Upper lobe of left lung (tissue), 6 donors: ENCODE measurements around the gene ACACB. TPM values are rescaled to one million over a fixed set of nuclear protein-coding genes. Genes with fewer than 3 reads are reported as not detected.

ENCODE experiments used
- ATAC-seq, 2 donors: fragments of 200-7000 bp; cut with Tn5 transposase; one replicate each; pipeline ENCODE4 v1.9.1; 2022; ENCODE audit warnings: mild to moderate bottlenecking in 2 of 2, moderate library complexity in 2 of 2; ENCODE audit not compliant: low FRiP score in 2 of 2
- DNase-seq, 2 donors: peaks; one replicate each; pipeline ENCODE4 v3.0.0-alpha.2; 2019 to 2020
- H3K27ac ChIP-seq, 4 donors: fragments of 200-600 bp; sonication (generic); one replicate each; pipeline ENCODE4 v1.5.1; 2016 to 2019
- H3K27me3 ChIP-seq, 4 donors: fragments of 200-600 bp; sonication (generic); one replicate each; pipeline ENCODE4 v1.5.1; 2017 to 2019
- H3K36me3 ChIP-seq, 4 donors: fragments of 200-600 bp; sonication (generic); one replicate each; pipeline ENCODE4 v1.5.1; 2016 to 2019
- H3K4me1 ChIP-seq, 4 donors: fragments of 200-600 bp; sonication (generic); one replicate each; pipeline ENCODE4 v1.5.1; 2018 to 2019
- H3K4me3 ChIP-seq, 4 donors: fragments of 200-600 bp; sonication (generic); one replicate each; pipeline ENCODE4 v1.5.1; 2017 to 2019; ENCODE audit warnings: mild to moderate bottlenecking in 2 of 4, moderate library complexity in 1 of 4
- H3K9me3 ChIP-seq, 4 donors: fragments of 200-600 bp; sonication (generic); one replicate each; pipeline ENCODE4 v1.5.1; 2018 to 2019
- CTCF ChIP-seq, 6 experiments: fragments of 450-650 bp in 4 of 6; fragments of 200-600 bp in 2 of 6; sonication (generic) in 2 of 6; IDR thresholded peaks; one replicate each; pipeline ENCODE4 v1.5.1; 2016 to 2019; ENCODE audit warnings: antibody characterized with exemption in 6 of 6
- EP300 ChIP-seq, 4 donors: sonication (generic); formaldehyde crosslinking; IDR thresholded peaks; one replicate each; pipeline ENCODE4 v1.5.1; 2017; ENCODE audit warnings: antibody characterized with exemption in 4 of 4, control low read depth in 2 of 4
- POLR2A ChIP-seq, 4 donors: fragments of 450-650 bp; IDR thresholded peaks; one replicate each; pipeline ENCODE4 v1.5.1; 2016 to 2017; ENCODE audit warnings: antibody characterized with exemption in 4 of 4, mild to moderate bottlenecking in 2 of 4
- POLR2AphosphoS5 ChIP-seq, 2 donors: sonication (generic); formaldehyde crosslinking; IDR thresholded peaks; one replicate each; pipeline ENCODE4 v1.5.1; 2017; ENCODE audit warnings: antibody characterized with exemption in 2 of 2
- WGBS, 2 donors: methylation state at CpG; one replicate each; pipeline ENCODE4 v1.1.5; 2017 to 2018; 5-methylcytosine and 5-hydroxymethylcytosine counted together
- total RNA-seq, 6 donors: library from RNA; depleted of rRNA in 4 of 6; stranded (reverse); fragments of >200 nt in 4 of 6; gene quantifications; one replicate each; pipeline versions ENCODE4 v1.1.0 to v1.2.1, GENCODE V29; 2016 to 2021
- donor health status: DM: no; HTN: no; CAD: no; lungs with moderate emphysema.
- donor health status: DM: no; HTN: yes; CAD: no; lungs with severe emphysema.

The ACACB gene
- total RNA-seq, 6 donors from 2014 or later = 26.3 to 202 (median 36.3) TPM

DNA sequence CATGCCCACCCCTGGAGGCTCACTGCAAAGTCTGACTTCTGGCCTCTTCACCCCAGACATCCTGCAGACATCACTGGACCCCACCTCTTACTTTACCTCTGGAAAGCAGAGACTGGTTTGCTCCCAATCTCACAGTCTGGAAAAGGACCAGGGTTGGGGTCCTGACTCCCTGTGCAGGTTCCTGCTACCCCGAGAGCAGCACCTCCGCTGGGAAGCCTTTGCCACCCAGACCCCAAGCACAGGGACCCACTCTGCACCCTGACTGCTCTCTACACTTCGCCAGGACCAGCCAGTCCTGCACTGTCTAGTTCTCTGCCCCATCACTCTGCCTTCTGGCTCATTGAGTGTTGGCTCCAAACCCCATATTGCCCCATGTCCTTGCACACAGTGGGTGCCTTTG, 176.7 kb downstream of the ACACB start:
- H3K27me3 ChIP-seq = peaks cover 0 to 11% (median 5%) of the 10 kb centered on the region in 4 donors
- 69 to 77% methylated on average over 2 to 3 of the region's 3 CpGs for WGBS, 2 donors
- no peak for DNase-seq
- peaks cover 2 to 11% (median 7%) of the 10 kb centered on the region in 4 donors for H3K4me1 ChIP-seq
- H3K27ac ChIP-seq = no peak overlapping the region
- TF ChIP-seq POLR2AphosphoS5 (IDR thresholded peaks at IDR 0.05) (no peak), CTCF (IDR thresholded peaks at IDR 0.05) (no peak), POLR2A (IDR thresholded peaks at IDR 0.05) (no peak), EP300 (IDR thresholded peaks at IDR 0.05) (no peak)
- no peak for ATAC-seq
- H3K36me3 ChIP-seq = no peaks in the 10 kb centered on the region
- H3K4me3 ChIP-seq = no peak overlapping the region
- no peaks in the 10 kb centered on the region for H3K9me3 ChIP-seq

DNA sequence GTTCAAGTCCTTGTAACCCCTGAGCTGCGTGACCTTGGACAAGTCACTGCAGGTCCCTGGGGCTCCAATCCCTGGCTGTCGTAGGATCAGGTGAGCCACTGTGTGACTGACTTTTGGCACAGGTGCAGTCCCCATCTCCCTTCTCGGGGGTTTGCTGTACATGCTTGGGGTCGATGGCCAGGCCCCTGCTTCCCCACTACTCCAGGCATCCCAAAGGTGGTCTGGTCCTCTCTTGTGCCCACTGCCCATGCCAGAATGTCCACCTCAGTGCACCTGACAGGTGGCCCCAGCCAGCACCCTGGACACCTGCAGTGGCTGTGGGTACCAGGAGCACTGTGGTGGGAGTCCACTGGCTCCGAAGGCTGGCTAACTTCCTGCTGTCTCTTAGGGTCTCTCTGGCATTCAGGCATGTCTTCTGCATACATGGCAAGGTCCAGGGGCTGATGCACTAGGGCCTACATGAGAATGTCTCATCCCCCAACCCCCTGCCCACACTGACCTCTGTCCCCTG, 178.0 kb downstream of the ACACB start:
- no peak overlapping the region for H3K4me3 ChIP-seq
- ATAC-seq (no peak), DNase-seq (no peak)
- H3K36me3 ChIP-seq = no peaks in the 10 kb centered on the region
- peaks cover 2 to 11% (median 7%) of the 10 kb centered on the region in 4 donors for H3K4me1 ChIP-seq
- H3K9me3 ChIP-seq = no peaks in the 10 kb centered on the region
- no peak overlapping the region for H3K27ac ChIP-seq
- peaks cover 0 to 11% (median 5%) of the 10 kb centered on the region in 4 donors for H3K27me3 ChIP-seq
- 50 to 65% methylated on average over 2 of the region's 5 CpGs for WGBS, 2 donors
- TF ChIP-seq POLR2A (IDR thresholded peaks at IDR 0.05) (no peak), POLR2AphosphoS5 (IDR thresholded peaks at IDR 0.05) (no peak), CTCF (IDR thresholded peaks at IDR 0.05) (no peak), EP300 (IDR thresholded peaks at IDR 0.05) (no peak)

- H3K4me1 ChIP-seq = peaks cover 2 to 11% (median 7%) of the 10 kb centered on the region in 4 donors
- DNase-seq (no peak), ATAC-seq (no peak)
- H3K27me3 ChIP-seq = peaks cover 0 to 11% (median 5%) of the 10 kb centered on the region in 4 donors
- WGBS, 2 donors = 81 to 83% methylated on average over 13 of the region's 13 CpGs
- H3K27ac ChIP-seq = no peak overlapping the region
- no peak for TF ChIP-seq POLR2A (IDR thresholded peaks at IDR 0.05)
- TF ChIP-seq EP300 (IDR thresholded peaks at IDR 0.05) = no peak
- no peak for TF ChIP-seq POLR2AphosphoS5 (IDR thresholded peaks at IDR 0.05)
- TF ChIP-seq CTCF (IDR thresholded peaks at IDR 0.05) = no peak
- no peaks in the 10 kb centered on the region for H3K9me3 ChIP-seq
- H3K36me3 ChIP-seq = no peaks in the 10 kb centered on the region
- no peak overlapping the region for H3K4me3 ChIP-seq
Measured at GRCh38 chr12:109295764-109296425, 179.5 kb downstream of the ACACB start.

DNA sequence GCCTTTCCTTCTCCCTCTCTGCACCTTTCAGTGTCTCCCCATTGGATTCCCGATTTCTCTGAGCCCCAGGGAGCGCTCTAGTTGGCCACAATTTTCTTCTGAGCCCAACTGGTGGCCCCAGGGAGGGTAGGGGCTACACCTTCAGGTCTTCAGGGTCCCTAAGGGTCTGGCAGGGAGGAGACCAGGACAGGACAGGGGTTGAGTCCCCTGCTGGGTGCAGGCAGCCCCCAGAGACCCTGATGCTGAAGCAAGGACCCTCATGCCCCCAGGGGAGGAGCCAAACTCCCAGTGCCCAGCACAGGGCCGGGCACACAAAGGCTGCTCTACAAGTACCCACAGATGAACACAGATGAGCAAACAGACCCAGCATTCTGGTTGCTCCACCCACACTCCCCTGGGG, 180.0 kb downstream of the ACACB start:
- H3K36me3 ChIP-seq = no peaks in the 10 kb centered on the region
- H3K9me3 ChIP-seq = no peaks in the 10 kb centered on the region
- peaks cover 2 to 8% (median 6%) of the 10 kb centered on the region in 4 donors for H3K4me1 ChIP-seq
- TF ChIP-seq CTCF (IDR thresholded peaks at IDR 0.05) = no peak
- 59 to 73% methylated on average over 2 to 3 of the region's 3 CpGs for WGBS, 2 donors
- no peak overlapping the region for H3K4me3 ChIP-seq
- ATAC-seq (no peak), DNase-seq (no peak)
- H3K27ac ChIP-seq = no peak overlapping the region
- peaks cover 0 to 10% (median 4%) of the 10 kb centered on the region in 4 donors for H3K27me3 ChIP-seq

DNA sequence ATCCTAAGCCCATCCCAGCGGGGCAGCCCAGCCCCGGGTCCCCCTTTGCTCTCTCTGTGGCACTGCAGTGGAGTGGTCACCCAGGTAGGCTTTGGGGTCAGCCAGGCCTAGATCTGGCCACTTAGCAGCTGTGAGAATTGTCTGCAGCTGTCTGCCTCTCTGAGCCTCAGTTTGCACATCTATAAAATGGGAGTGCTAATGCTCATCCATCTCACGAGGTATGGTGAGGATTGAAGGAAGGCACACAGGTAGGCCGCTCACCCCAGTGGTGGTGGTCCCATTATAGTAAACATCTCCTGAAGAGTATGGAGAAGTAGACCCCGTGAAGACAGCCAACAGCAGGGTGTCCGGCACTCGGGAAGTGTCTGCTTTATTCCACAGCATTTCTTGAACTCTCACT, 183.5 kb downstream of the ACACB start:
- 84 to 87% methylated on average over 5 to 7 of the region's 7 CpGs for WGBS, 2 donors

More for the DNA sequence above, 183.5 kb downstream of the ACACB start:
- Histone ChIP-seq H3K27ac (no peak overlapping the region), H3K4me1 (no peaks in the 10 kb centered on the region), H3K4me3 (no peak overlapping the region), H3K36me3 (no peaks in the 10 kb centered on the region), H3K27me3 (peaks cover 0 to 5% (median 1%) of the 10 kb centered on the region in 4 donors), H3K9me3 (no peaks in the 10 kb centered on the region)
- ATAC-seq = no peak
- no peak for DNase-seq
- TF ChIP-seq EP300 (IDR thresholded peaks at IDR 0.05) = no peak
- TF ChIP-seq POLR2AphosphoS5 (IDR thresholded peaks at IDR 0.05) = no peak
- TF ChIP-seq POLR2A (IDR thresholded peaks at IDR 0.05) = no peak
- no peak for TF ChIP-seq CTCF (IDR thresholded peaks at IDR 0.05)
